H1 (cell line): ENCODE measurements around the gene OR10V1. TPM values are rescaled to one million over a fixed set of nuclear protein-coding genes. Genes with fewer than 3 reads are reported as not detected.

ENCODE experiments used
- CTCF ChIA-PET: fragments of 300-600 bp; sonication (Branson Sonifier 250); formaldehyde crosslinking; loops from one replicate; lab custom pipeline; 2021; ENCODE audit not compliant: partially characterized antibody; lab: Charles Lee
- POLR2A ChIA-PET: fragments of 300-600 bp; sonication (Branson Sonifier 250); formaldehyde crosslinking; loops from one replicate; lab custom pipeline; 2021; ENCODE audit warnings: inconsistent platforms; ENCODE audit not compliant: partially characterized antibody; lab: Charles Lee
- DNase-seq, 2 experiments: peaks; one replicate each; pipeline versions ENCODE4 v3.0.0 to v3.0.0-alpha.2; 2010 to 2022; ENCODE audit warnings: low spot score in 2 of 2, low read depth in 1 of 2, mixed read lengths in 1 of 2
- FAIRE-seq: peaks from 2 replicates; lab custom pipeline; 2011; peaks lifted over from hg19 to GRCh38; lab: Jason Lieb, UNC
- H2AFZ ChIP-seq: 2 replicates; pipeline ENCODE4 v1.8.1; 2012; ENCODE audit warnings: low read length, inconsistent platforms
- H2AK5ac ChIP-seq: 2 replicates; pipeline ENCODE4 v1.6.1; 2013; ENCODE audit warnings: low read depth, low read length
- H2BK120ac ChIP-seq: replicated peaks from 2 replicates; pipeline ENCODE3; 2013; ENCODE audit warnings: low read depth, low read length, inconsistent platforms
- H2BK12ac ChIP-seq: 2 replicates; pipeline ENCODE4 v1.6.1; 2013; ENCODE audit warnings: low read depth, low read length
- H2BK15ac ChIP-seq: 2 replicates; pipeline ENCODE4 v1.6.1; 2013; ENCODE audit warnings: low read length
- H2BK20ac ChIP-seq: 2 replicates; pipeline ENCODE4 v1.6.1; 2013; ENCODE audit warnings: low read length
- H2BK5ac ChIP-seq: 2 replicates; pipeline ENCODE4 v1.6.1; 2013; ENCODE audit warnings: low read depth, low read length
- H3K14ac ChIP-seq: 2 replicates; pipeline ENCODE4 v1.6.1; 2013; ENCODE audit warnings: inconsistent platforms; ENCODE audit not compliant: insufficient read length
- H3K18ac ChIP-seq: 2 replicates; pipeline ENCODE4 v1.6.1; 2013; ENCODE audit warnings: low read length; ENCODE audit errors: extremely low read depth
- H3K23ac ChIP-seq: 2 replicates; pipeline ENCODE4 v1.6.1; 2013; ENCODE audit warnings: inconsistent platforms; ENCODE audit not compliant: insufficient read length
- H3K23me2 ChIP-seq: 2 replicates; pipeline ENCODE4 v1.6.1; 2013; ENCODE audit warnings: low read depth, low read length
- H3K27ac ChIP-seq: 2 replicates; pipeline ENCODE4 v1.6.1; 2011; ENCODE audit warnings: low read depth, low read length, inconsistent platforms
- H3K27me3 ChIP-seq, 4 experiments: replicated peaks in 1 of 4; 1 replicate in 1 of 4; 2 replicates in 3 of 4; pipeline versions ENCODE4 v1.6.1 to v1.8.1; 2011 to 2013; ENCODE audit warnings: low read length in 3 of 4, mild to moderate bottlenecking in 3 of 4, inconsistent platforms in 2 of 4, mixed read lengths in 2 of 4, moderate library complexity in 1 of 4; ENCODE audit not compliant: control insufficient read depth in 3 of 4, insufficient read depth in 3 of 4; ENCODE audit errors: extremely low read depth in 1 of 4
- H3K36me3 ChIP-seq, 4 experiments: 2 replicates each; pipeline versions ENCODE4 v1.6.1 to v1.8.1; 2011 to 2013; ENCODE audit warnings: mild to moderate bottlenecking in 4 of 4, low read length in 3 of 4, moderate library complexity in 2 of 4, control low read depth in 1 of 4, inconsistent platforms in 1 of 4; ENCODE audit not compliant: insufficient read depth in 4 of 4, control insufficient read depth in 2 of 4
- H3K4ac ChIP-seq: replicated peaks from 2 replicates; pipeline ENCODE3; 2013; ENCODE audit warnings: low read length, low read depth, mixed read lengths, inconsistent platforms; ENCODE audit not compliant: insufficient read length
- H3K4me1 ChIP-seq, 4 experiments: replicated peaks in 1 of 4; 1 replicate in 1 of 4; 2 replicates in 3 of 4; pipeline versions ENCODE4 v1.6.1 to v1.8.1; 2011 to 2013; ENCODE audit warnings: low read length in 3 of 4, inconsistent platforms in 2 of 4, mixed read lengths in 1 of 4; ENCODE audit not compliant: insufficient read depth in 4 of 4, control insufficient read depth in 3 of 4
- H3K4me2 ChIP-seq, 2 experiments: 2 replicates each; pipeline versions ENCODE4 v1.6.1 to v1.8.1; 2011 to 2013; ENCODE audit warnings: low read depth in 2 of 2, low read length in 2 of 2, control low read depth in 1 of 2, inconsistent platforms in 1 of 2, mild to moderate bottlenecking in 1 of 2; ENCODE audit not compliant: insufficient read depth in 1 of 2
- H3K4me3 ChIP-seq, 4 experiments: fragments of 200-600, 300-600 bp in 1 of 4; sonication (generic), shearing (Covaris generic), sonication (Bioruptor Twin) in 1 of 4; 2 replicates each; pipeline versions ENCODE4 v1.5.1 to v1.8.1; 2011 to 2016; ENCODE audit warnings: low read length in 4 of 4, low read depth in 3 of 4, control low read depth in 2 of 4, inconsistent platforms in 2 of 4, mild to moderate bottlenecking in 2 of 4, mixed read lengths in 1 of 4, moderate library complexity in 1 of 4; ENCODE audit not compliant: insufficient read depth in 2 of 4; ENCODE audit errors: extremely low read depth in 1 of 4
- H3K56ac ChIP-seq: replicated peaks from 2 replicates; pipeline ENCODE3; 2013; ENCODE audit warnings: low read depth, mild to moderate bottlenecking, mixed read lengths, low read length, inconsistent platforms; ENCODE audit not compliant: insufficient read length
- H3K79me1 ChIP-seq: 2 replicates; pipeline ENCODE4 v1.6.1; 2013; ENCODE audit warnings: low read depth, low read length, control low read depth
- H3K79me2 ChIP-seq, 2 experiments: 2 replicates each; pipeline versions ENCODE4 v1.6.1 to v1.8.1; 2012 to 2013; ENCODE audit warnings: low read length in 2 of 2, mild to moderate bottlenecking in 2 of 2, inconsistent platforms in 1 of 2; ENCODE audit not compliant: insufficient read depth in 2 of 2, control insufficient read depth in 1 of 2
- H3K9ac ChIP-seq, 4 experiments: replicated peaks in 1 of 4; 1 replicate in 1 of 4; 2 replicates in 3 of 4; pipeline versions ENCODE4 v1.6.1 to v1.8.1; 2011 to 2013; ENCODE audit warnings: low read depth in 3 of 4, low read length in 3 of 4, control low read depth in 2 of 4, mild to moderate bottlenecking in 2 of 4, moderate library complexity in 2 of 4, inconsistent platforms in 1 of 4; ENCODE audit errors: extremely low read depth in 1 of 4
- H3K9me3 ChIP-seq, 2 experiments: 2 replicates each; pipeline versions ENCODE4 v1.6.1 to v1.8.1; 2012 to 2013; ENCODE audit warnings: mild to moderate bottlenecking in 2 of 2, moderate library complexity in 2 of 2, control low read depth in 1 of 2, inconsistent platforms in 1 of 2, low read depth in 1 of 2, low read length in 1 of 2, mixed read lengths in 1 of 2; ENCODE audit not compliant: insufficient read depth in 2 of 2
- H4K20me1 ChIP-seq, 2 experiments: replicated peaks in 1 of 2; 2 replicates each; pipeline versions ENCODE3 to v1.8.1; 2011 to 2013; ENCODE audit warnings: inconsistent platforms in 2 of 2, low read length in 2 of 2, mild to moderate bottlenecking in 1 of 2; ENCODE audit not compliant: insufficient read depth in 2 of 2, control insufficient read depth in 1 of 2
- H4K5ac ChIP-seq: 2 replicates; pipeline ENCODE4 v1.6.1; 2013; ENCODE audit warnings: low read length, low read depth, mixed read lengths, inconsistent platforms; ENCODE audit not compliant: insufficient read length
- H4K8ac ChIP-seq: 2 replicates; pipeline ENCODE4 v1.8.0; 2013; ENCODE audit warnings: mild to moderate bottlenecking, moderate library complexity, low read length, inconsistent platforms; ENCODE audit not compliant: insufficient read depth; ENCODE audit errors: extremely low read depth
- H4K91ac ChIP-seq: replicated peaks from 2 replicates; pipeline ENCODE3; 2013; ENCODE audit warnings: low read length, mixed read lengths, inconsistent platforms; ENCODE audit not compliant: insufficient read length
- CBX8 ChIP-seq: fragments of 300-800, 300-1000 bp; sonication (generic); IDR thresholded peaks from 2 replicates; pipeline ENCODE4 v1.7.1; 2016; ENCODE audit warnings: low read depth, low read length, borderline replicate concordance
- GTF2F1 ChIP-seq: IDR thresholded peaks from 2 replicates; pipeline ENCODE4 v1.6.1; 2012; ENCODE audit warnings: low read depth, low read length, improper control_type of control experiment, borderline replicate concordance
- JUN ChIP-seq: IDR thresholded peaks from 2 replicates; pipeline ENCODE4 v1.6.1; 2011; ENCODE audit warnings: low read depth, mild to moderate bottlenecking, improper control_type of control experiment, low read length
- MAFK ChIP-seq: IDR thresholded peaks from 2 replicates; pipeline ENCODE4 v1.6.1; 2012; ENCODE audit warnings: low read depth, mild to moderate bottlenecking, improper control_type of control experiment, low read length
- NRF1 ChIP-seq: IDR thresholded peaks from 2 replicates; pipeline ENCODE4 v1.6.1; 2011; ENCODE audit warnings: mild to moderate bottlenecking, low read depth, low read length, improper control_type of control experiment
- SUZ12 ChIP-seq: fragments of 200-600 bp; sonication (generic); IDR thresholded peaks from 2 replicates; pipeline ENCODE4 v1.6.1; 2012; ENCODE audit warnings: mild to moderate bottlenecking, inconsistent platforms, low read length, moderate library complexity, mixed read lengths
- polyA plus RNA-seq, 7 experiments: library from polyadenylated mRNA; depleted of rRNA in 3 of 7; stranded (reverse) in 5 of 7; unstranded in 2 of 7; fragments of >200 nt in 5 of 7; fragments of 200-250 nt in 2 of 7; gene quantifications; 1 replicate in 5 of 7; 2 replicates in 1 of 7; 4 replicates in 1 of 7; pipeline versions ENCODE4 v1.2.1 to v1.2.3, GENCODE V29; 2011 to 2013; ENCODE audit warnings: missing spikeins in 2 of 7, mixed read lengths in 2 of 7
- total RNA-seq: library from RNA; stranded (reverse); fragmentation: NEBNext Ultra II Directional; extraction: Animal tissue kit (Norgen Biotek cat#: 25700); gene quantifications from 2 replicates; pipeline ENCODE4 v1.2.1, GENCODE V29; 2021
- TF ChIP-seq, protein P1 (sequence below): IDR thresholded peaks from 2 replicates; pipeline ENCODE4 v1.6.1; 2012; ENCODE audit warnings: inconsistent platforms

The OR10V1 gene
- total and polyA plus RNA-seq, 2 of the 8 experiments (the other 6 are each of a cell fraction or from before 2014, with no cell fraction given), result not detected

GRCh38 chr11:59692915-59693314 is 20.7 kb downstream of the OR10V1 start:
- no peak overlapping the region for H2BK5ac ChIP-seq
- no peak overlapping the region for H4K5ac ChIP-seq
- H3K14ac ChIP-seq, result no peak overlapping the region
- no peak overlapping the region for H2BK20ac ChIP-seq
- H2AK5ac ChIP-seq, result no peak overlapping the region
- H3K23ac ChIP-seq, result no peak overlapping the region
- no peak overlapping the region for H3K4ac ChIP-seq
- H4K91ac ChIP-seq, result no peak overlapping the region
- ChIA-PET POLR2A (interaction anchor here (1.2 to 1.7 kb wide), 2 partner anchors 24 to 74 kb away, joined by 3 to 6 read pairs; partner anchors contain the start of gene PATL1), CTCF (interaction anchor here (1.9 kb wide), 1 partner anchor 13 kb away, joined by 11 read pairs; no protein-coding TSS in a partner anchor)
- no peaks in the 10 kb centered on the region for H3K36me3 ChIP-seq
- H3K18ac ChIP-seq, result no peak overlapping the region
- no peak overlapping the region for H4K8ac ChIP-seq
- no peak overlapping the region for H2BK15ac ChIP-seq
- no peaks in the 10 kb centered on the region for H4K20me1 ChIP-seq
- no peaks in the 10 kb centered on the region; the same call in 1 of the 2 replicates for H3K23me2 ChIP-seq
- H3K79me2 ChIP-seq, result no peaks in the 10 kb centered on the region
- no peak overlapping the region for H3K9ac ChIP-seq
- H3K27ac ChIP-seq, result no peak overlapping the region
- TF ChIP-seq NRF1 (no peak), MAFK (no peak), GTF2F1 (no peak), JUN (no peak), CBX8 (no peak), SUZ12 (no peak)
- TF ChIP-seq, protein P1, sequence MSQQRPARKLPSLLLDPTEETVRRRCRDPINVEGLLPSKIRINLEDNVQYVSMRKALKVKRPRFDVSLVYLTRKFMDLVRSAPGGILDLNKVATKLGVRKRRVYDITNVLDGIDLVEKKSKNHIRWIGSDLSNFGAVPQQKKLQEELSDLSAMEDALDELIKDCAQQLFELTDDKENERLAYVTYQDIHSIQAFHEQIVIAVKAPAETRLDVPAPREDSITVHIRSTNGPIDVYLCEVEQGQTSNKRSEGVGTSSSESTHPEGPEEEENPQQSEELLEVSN, result no peak
- no peaks in the 10 kb centered on the region for H3K79me1 ChIP-seq
- H3K4me3 ChIP-seq, result no peak overlapping the region
- H3K4me2 ChIP-seq, result no peak overlapping the region
- H3K9me3 ChIP-seq, result peaks cover 0 to 4% of the 10 kb centered on the region in 2 experiments; a peak in 2 of 4 replicates
- DNase-seq (no peak), FAIRE-seq (no peak)
- no peak overlapping the region for H2BK120ac ChIP-seq
- H2AFZ ChIP-seq, result no peak overlapping the region
- H3K27me3 ChIP-seq, result no peaks in the 10 kb centered on the region
- no peak overlapping the region for H3K56ac ChIP-seq
- H2BK12ac ChIP-seq, result no peak overlapping the region
- H3K4me1 ChIP-seq, result no peaks in the 10 kb centered on the region
